K562 (cell line): ENCODE data around the gene RHOT1. TPM values are rescaled to one million over a fixed set of nuclear protein-coding genes. Genes with fewer than 3 reads are reported as not detected.
A peak's percentile ranks its signal among the peaks of the same experiment; 100 is the strongest.

ENCODE experiments used
- CBX3 ChIP-seq, 2 experiments: IDR thresholded peaks; 1 replicate in 1 of 2; 2 replicates in 1 of 2; pipeline ENCODE4 v1.6.1; 2012; ENCODE audit warnings: inconsistent platforms in 2 of 2, low read length in 2 of 2, borderline replicate concordance in 1 of 2, control low read depth in 1 of 2
- CEBPB ChIP-seq: fragments of 450-650 bp; IDR thresholded peaks from 2 replicates; pipeline ENCODE4 v1.6.1; 2016; ENCODE audit warnings: missing genetic modification characterization, missing compliant biosample characterization
- DIDO1 ChIP-seq: fragments of 450-650 bp; IDR thresholded peaks from 2 replicates; pipeline ENCODE4 v1.6.1; 2016; ENCODE audit warnings: low read depth, missing biosample characterization, missing genetic modification characterization
- GTF3C2 ChIP-seq: IDR thresholded peaks from 3 replicates; pipeline ENCODE4 v1.6.1; 2011; ENCODE audit warnings: borderline replicate concordance, mild to moderate bottlenecking, moderate library complexity; ENCODE audit not compliant: insufficient read length; ENCODE audit errors: extremely low read depth
- HCFC1 ChIP-seq: IDR thresholded peaks from 2 replicates; pipeline ENCODE4 v1.6.1; 2012; ENCODE audit warnings: low read depth, low read length, improper control_type of control experiment
- HNRNPL ChIP-seq: fragments of 200-400 bp; formaldehyde crosslinking; IDR thresholded peaks from 2 replicates; pipeline ENCODE4 v1.6.1; 2017; ENCODE audit warnings: low read depth, mild to moderate bottlenecking, low read length
- HOXB6 ChIP-seq: fragments of 250-450 bp; sonication (Bioruptor Pico); IDR thresholded peaks from 2 replicates; pipeline ENCODE4 v1.5.1; 2022; ENCODE audit warnings: mild to moderate bottlenecking, borderline replicate concordance
- KDM1A ChIP-seq, 2 experiments: fragments of 450-650 bp; IDR thresholded peaks; 2 replicates each; pipeline ENCODE4 v1.6.1; 2016; ENCODE audit warnings: mild to moderate bottlenecking in 2 of 2
- KLF1 ChIP-seq: fragments of 450-650 bp; IDR thresholded peaks from 2 replicates; pipeline ENCODE4 v1.6.1; 2016; ENCODE audit warnings: missing genetic modification characterization, missing compliant biosample characterization
- KLF16 ChIP-seq: IDR thresholded peaks from 2 replicates; pipeline ENCODE4 v1.6.1; 2016; ENCODE audit warnings: antibody characterized with exemption
- MTA2 ChIP-seq: fragments of 450-650 bp; IDR thresholded peaks from 2 replicates; pipeline ENCODE4 v1.6.1; 2016; ENCODE audit warnings: low read depth
- MXI1 ChIP-seq: IDR thresholded peaks from 2 replicates; pipeline ENCODE4 v1.6.1; 2011; ENCODE audit warnings: low read depth, mild to moderate bottlenecking, improper control_type of control experiment, low read length
- MYNN ChIP-seq, 2 experiments: sonication (generic); formaldehyde crosslinking in 1 of 2; IDR thresholded peaks; 2 replicates each; pipeline versions ENCODE4 v1.5.0 to v1.6.1; 2016 to 2020; ENCODE audit warnings: antibody characterized with exemption in 1 of 2, missing genetic modification reagents in 1 of 2
- PHF8 ChIP-seq: fragments of 200-600 bp; sonication (generic); IDR thresholded peaks from 2 replicates; pipeline ENCODE4 v1.6.1; 2012; ENCODE audit warnings: mixed run types, mild to moderate bottlenecking, inconsistent platforms, low read length, moderate library complexity, borderline replicate concordance
- PML ChIP-seq: IDR thresholded peaks from 2 replicates; pipeline ENCODE4 v1.6.1; 2012; ENCODE audit warnings: low read length, inconsistent platforms
- SUPT5H ChIP-seq: fragments of 450-650 bp; IDR thresholded peaks from 2 replicates; pipeline ENCODE4 v1.6.1; 2016
- ZNF124 ChIP-seq: sonication (generic); formaldehyde crosslinking; IDR thresholded peaks from 2 replicates; pipeline ENCODE4 v1.8.1; 2022; ENCODE audit warnings: missing genetic modification reagents
- ZNF232 ChIP-seq: sonication (generic); formaldehyde crosslinking; IDR thresholded peaks from 2 replicates; pipeline ENCODE4 v1.8.0; 2022; ENCODE audit warnings: mild to moderate bottlenecking, missing genetic modification reagents
- polyA plus RNA-seq, 8 experiments: library from polyadenylated mRNA; depleted of rRNA in 4 of 8; stranded (reverse) in 5 of 8; unstranded in 3 of 8; fragments of >200 nt; fragmentation: Nextera tagmentation in 2 of 8; fragmentation: Illumina TruSeq in 1 of 8; extraction: Ambion mirVana in 2 of 8; extraction: Trizol in 1 of 8; gene quantifications; 2 replicates each; pipeline versions ENCODE4 v1.2.1 to v1.2.3, GENCODE V29; 2011 to 2014; ENCODE audit warnings: inconsistent platforms in 1 of 8, missing spikeins in 1 of 8
- total RNA-seq, 7 experiments: library from RNA; depleted of rRNA in 6 of 7; stranded (reverse); fragments of >200 nt in 6 of 7; fragmentation: Illumina TruSeq in 2 of 7; extraction: Trizol in 2 of 7; gene quantifications; 2 replicates each; pipeline versions ENCODE4 v1.2.1 to v1.2.3, GENCODE V29; 2011 to 2021; ENCODE audit warnings: low replicate concordance in 1 of 7
- TF ChIP-seq, protein P1 (sequence below), 3 experiments: IDR thresholded peaks in 2 of 3; conservative IDR thresholded peaks in 1 of 3; 2 replicates each; pipeline ENCODE4 v1.5.1; 2011 to 2012; ENCODE audit warnings: low read length in 3 of 3, mild to moderate bottlenecking in 3 of 3, control low read depth in 2 of 3, improper control_type of control experiment in 1 of 3, inconsistent platforms in 1 of 3, low read depth in 1 of 3, mixed read lengths in 1 of 3, moderate library complexity in 1 of 3; ENCODE audit not compliant: insufficient read depth in 2 of 3
- TF ChIP-seq, protein P2 (sequence below): IDR thresholded peaks from 2 replicates; pipeline ENCODE4 v1.6.1; 2014; ENCODE audit warnings: antibody characterized with exemption

Gene RHOT1
- total and polyA plus RNA-seq, 9 of the 15 experiments (the other 6 are each of a cell fraction or from before 2014, with no cell fraction given) = 23.0 to 101 (median 32.2) TPM

DNA sequence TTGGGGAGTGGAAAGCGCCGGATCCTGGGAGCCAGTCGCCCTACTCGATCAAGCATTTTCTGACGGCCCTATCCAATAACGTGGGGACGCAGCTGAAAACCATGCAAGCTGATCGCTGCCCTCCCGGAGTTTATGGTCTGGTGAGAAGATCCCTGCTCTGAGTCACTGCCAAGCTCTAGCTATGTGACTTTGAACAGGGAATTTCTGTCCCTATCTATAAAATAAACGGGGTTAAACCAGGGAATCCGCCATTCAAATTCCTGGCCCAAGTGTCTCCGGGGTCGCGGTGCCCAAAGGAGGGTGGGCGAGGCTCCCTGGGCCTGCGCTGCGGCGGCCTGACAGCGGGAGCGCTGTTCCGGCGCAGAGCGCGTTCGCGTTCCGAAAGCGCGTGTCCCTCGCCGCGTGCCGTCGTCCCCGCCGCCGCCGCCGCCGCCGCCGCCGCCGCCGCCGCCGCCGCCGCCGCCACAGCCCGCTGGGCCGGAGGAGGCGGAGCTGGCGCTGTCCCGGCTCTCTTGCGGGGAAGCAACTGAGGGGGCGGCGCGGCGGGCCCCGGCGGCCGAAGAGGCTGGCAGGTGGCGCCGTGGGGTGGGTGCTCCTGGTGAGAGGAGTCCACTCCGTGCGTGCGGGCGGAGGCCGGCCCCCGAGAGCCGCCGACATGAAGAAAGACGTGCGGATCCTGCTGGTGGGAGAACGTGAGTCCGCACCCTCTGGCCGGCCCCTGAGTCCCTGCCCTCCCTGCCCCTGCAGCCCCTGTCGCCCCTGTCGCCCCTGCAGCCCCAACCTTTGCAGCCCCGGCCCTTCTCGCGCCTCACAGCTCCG lies at the start of gene RHOT1 (continued):
- TF ChIP-seq KLF16 (0 out of 2 replicates have a peak, but pooled peaks have one; percentile 34), ZNF124 (no peak), DIDO1 (tag) (no peak), HCFC1 (no peak; the same call in 1 of the 2 replicates), HOXB6 (CRISPR knock-in tag) (no peak), ZNF232 (CRISPR knock-in tag) (no peak), MXI1 (no peak), MYNN (IDR thresholded peaks at IDR 0.05) (peak; percentile 68), MYNN (CRISPR knock-in tag; IDR thresholded peaks at IDR 0.05) (no peak), KLF1 (tag) (no peak), CEBPB (tag) (no peak), GTF3C2 (no peak), MTA2 (no peak), KDM1A (IDR thresholded peaks at IDR 0.05) (no peak), PHF8 (peak; percentile 42; the same call in 1 of the 2 replicates), HNRNPL (0 out of 2 replicates have a peak, but pooled peaks have one; percentile 17), PML (no peak), SUPT5H (peak; percentile 30), CBX3 (IDR thresholded peaks at IDR 0.05; ENCODE audit: borderline replicate concordance in 1 of 2, low read length in 2 of 2) (no peak)
- TF ChIP-seq, protein P1, sequence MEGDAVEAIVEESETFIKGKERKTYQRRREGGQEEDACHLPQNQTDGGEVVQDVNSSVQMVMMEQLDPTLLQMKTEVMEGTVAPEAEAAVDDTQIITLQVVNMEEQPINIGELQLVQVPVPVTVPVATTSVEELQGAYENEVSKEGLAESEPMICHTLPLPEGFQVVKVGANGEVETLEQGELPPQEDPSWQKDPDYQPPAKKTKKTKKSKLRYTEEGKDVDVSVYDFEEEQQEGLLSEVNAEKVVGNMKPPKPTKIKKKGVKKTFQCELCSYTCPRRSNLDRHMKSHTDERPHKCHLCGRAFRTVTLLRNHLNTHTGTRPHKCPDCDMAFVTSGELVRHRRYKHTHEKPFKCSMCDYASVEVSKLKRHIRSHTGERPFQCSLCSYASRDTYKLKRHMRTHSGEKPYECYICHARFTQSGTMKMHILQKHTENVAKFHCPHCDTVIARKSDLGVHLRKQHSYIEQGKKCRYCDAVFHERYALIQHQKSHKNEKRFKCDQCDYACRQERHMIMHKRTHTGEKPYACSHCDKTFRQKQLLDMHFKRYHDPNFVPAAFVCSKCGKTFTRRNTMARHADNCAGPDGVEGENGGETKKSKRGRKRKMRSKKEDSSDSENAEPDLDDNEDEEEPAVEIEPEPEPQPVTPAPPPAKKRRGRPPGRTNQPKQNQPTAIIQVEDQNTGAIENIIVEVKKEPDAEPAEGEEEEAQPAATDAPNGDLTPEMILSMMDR (IDR thresholded peaks at IDR 0.05 in 2 of 3, conservative IDR thresholded peaks at IDR 0.05 in 1 of 3; ENCODE audit: insufficient read depth in 2 of 3, low read depth in 1 of 3, low read length in 3 of 3) = peak; percentile 65 to 69 (median 67); a peak in 4 of 6 replicates
- TF ChIP-seq, protein P2, sequence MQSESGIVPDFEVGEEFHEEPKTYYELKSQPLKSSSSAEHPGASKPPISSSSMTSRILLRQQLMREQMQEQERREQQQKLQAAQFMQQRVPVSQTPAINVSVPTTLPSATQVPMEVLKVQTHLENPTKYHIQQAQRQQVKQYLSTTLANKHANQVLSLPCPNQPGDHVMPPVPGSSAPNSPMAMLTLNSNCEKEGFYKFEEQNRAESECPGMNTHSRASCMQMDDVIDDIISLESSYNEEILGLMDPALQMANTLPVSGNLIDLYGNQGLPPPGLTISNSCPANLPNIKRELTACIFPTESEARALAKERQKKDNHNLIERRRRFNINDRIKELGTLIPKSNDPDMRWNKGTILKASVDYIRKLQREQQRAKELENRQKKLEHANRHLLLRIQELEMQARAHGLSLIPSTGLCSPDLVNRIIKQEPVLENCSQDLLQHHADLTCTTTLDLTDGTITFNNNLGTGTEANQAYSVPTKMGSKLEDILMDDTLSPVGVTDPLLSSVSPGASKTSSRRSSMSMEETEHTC = no peak
